Stomach (tissue), 9 donors: ENCODE measurements around the gene SUCO. TPM values are rescaled to one million over a fixed set of nuclear protein-coding genes. Genes with fewer than 3 reads are reported as not detected.
A peak's percentile ranks its signal among the peaks of the same experiment; 100 is the strongest.

Experiments
- DNase-seq, 2 donors: peaks; one replicate each; pipeline versions ENCODE4 v3.0.0 to v3.0.0-alpha.2; 2013 to 2019
- H3K27ac ChIP-seq, 5 donors: fragments of 200-600 bp in 4 of 5; sonication (generic) in 4 of 5; one replicate each; pipeline ENCODE4 v1.5.1; 2013 to 2019; ENCODE audit warnings: mild to moderate bottlenecking in 1 of 5, moderate library complexity in 1 of 5
- H3K27me3 ChIP-seq, 3 donors: fragments of 200-600 bp; sonication (generic); one replicate each; pipeline ENCODE4 v1.5.1; 2017 to 2019; ENCODE audit warnings: mixed run types in 1 of 3
- H3K36me3 ChIP-seq, 4 donors: fragments of 200-600 bp; sonication (generic); 1 replicate in 3 of 4; 2 replicates in 1 of 4; pipeline ENCODE4 v1.5.1; 2016 to 2019
- H3K4me1 ChIP-seq, 4 donors: fragments of 200-600 bp; sonication (generic); one replicate each; pipeline ENCODE4 v1.5.1; 2016 to 2019
- H3K4me3 ChIP-seq, 4 donors: fragments of 200-600 bp; sonication (generic) in 3 of 4; one replicate each; pipeline ENCODE4 v1.5.1; 2016 to 2019; ENCODE audit warnings: mild to moderate bottlenecking in 1 of 4
- H3K9me3 ChIP-seq, 4 donors: fragments of 200-600 bp; sonication (generic); one replicate each; pipeline ENCODE4 v1.5.1; 2016 to 2019
- CTCF ChIP-seq, 7 experiments: fragments of 450-650 bp in 4 of 7; fragments of 200-600 bp in 3 of 7; sonication (generic) in 3 of 7; IDR thresholded peaks; one replicate each; pipeline ENCODE4 v1.5.1; 2016 to 2019; ENCODE audit warnings: antibody characterized with exemption in 7 of 7, control low read depth in 2 of 7, mild to moderate bottlenecking in 1 of 7
- EP300 ChIP-seq: sonication (generic); formaldehyde crosslinking; IDR thresholded peaks from one replicate; pipeline ENCODE4 v1.6.1; 2017; ENCODE audit warnings: antibody characterized with exemption
- POLR2A ChIP-seq, 4 donors: fragments of 450-650 bp; IDR thresholded peaks; one replicate each; pipeline ENCODE4 v1.6.1; 2016; ENCODE audit warnings: antibody characterized with exemption in 4 of 4, control low read depth in 2 of 4, mild to moderate bottlenecking in 1 of 4, moderate library complexity in 1 of 4
- POLR2AphosphoS5 ChIP-seq, 3 donors: sonication (generic); formaldehyde crosslinking; IDR thresholded peaks; one replicate each; pipeline ENCODE4 v1.6.1; 2016; ENCODE audit warnings: antibody characterized with exemption in 3 of 3
- WGBS, 5 donors: extraction: QIAGEN DNeasy Blood & Tissue Kit in 3 of 5; methylation state at CpG; one replicate each; pipeline versions ENCODE4 v1.1.5 to v1.1.7; 2013 to 2018; 5-methylcytosine and 5-hydroxymethylcytosine counted together
- intact Hi-C: fragments of 100-400 bp; cut with DNase I; formaldehyde crosslinking; loops from one replicate; pipeline ENCODE4 v1.15.1; 2023; ENCODE audit warnings: low total_unique reads
- polyA plus RNA-seq, 3 donors: library from polyadenylated mRNA; stranded (reverse); fragments of 200-250 nt; gene quantifications; one replicate each; pipeline ENCODE4 v1.2.3, GENCODE V29; 2013
- total RNA-seq, 5 donors: library from RNA; depleted of rRNA; stranded (reverse); fragments of >200 nt; gene quantifications; one replicate each; pipeline versions ENCODE4 v1.1.0 to v1.2.3, GENCODE V29; 2014 to 2016
- donor health status: healthy with polysubstance abuse.
- donor health status: Bipolar disorder and iron deficiency.
- donor health status: healthy.

SUCO gene
- total and polyA plus RNA-seq, 8 donors = 4.9 to 83.7 (median 15.8) TPM

GRCh38 chr1:172609528-172609927, 76.6 kb downstream of the SUCO start:
- Histone ChIP-seq H3K27ac (no peak overlapping the region), H3K4me3 (no peak overlapping the region), H3K36me3 (peaks cover 7 to 35% (median 30%) of the 10 kb centered on the region in 4 donors), H3K9me3 (no peaks in the 10 kb centered on the region), H3K27me3 (no peaks in the 10 kb centered on the region), H3K4me1 (peaks cover 0 to 8% (median 0%) of the 10 kb centered on the region in 4 donors)
- TF ChIP-seq CTCF (IDR thresholded peaks at IDR 0.05) = peak in 2 of 7 experiments; percentile 7 to 20
- TF ChIP-seq POLR2A (IDR thresholded peaks at IDR 0.05) = no peak
- intact Hi-C loops = no loop called here
- peak in 1 of 2 donors; percentile 28 for DNase-seq
- WGBS, 5 donors = 83 to 89% (median 88%) methylated on average over 3 of the region's 3 CpGs

GRCh38 chr1:172612478-172612877, 79.5 kb downstream of the SUCO start:
- no peak for DNase-seq
- Histone ChIP-seq H3K27me3 (no peaks in the 10 kb centered on the region), H3K4me1 (peaks cover 0 to 8% (median 0%) of the 10 kb centered on the region in 4 donors), H3K27ac (no peak overlapping the region), H3K4me3 (no peak overlapping the region), H3K9me3 (peaks cover 0 to 16% (median 10%) of the 10 kb centered on the region in 4 donors), H3K36me3 (peaks cover 7 to 31% (median 26%) of the 10 kb centered on the region in 4 donors)
- 61 to 98% (median 91%) methylated on average over 2 of the region's 2 CpGs for WGBS, 5 donors
- intact Hi-C loops = no loop called here
- TF ChIP-seq POLR2AphosphoS5 (IDR thresholded peaks at IDR 0.05) = no peak
- TF ChIP-seq POLR2A (IDR thresholded peaks at IDR 0.05) = no peak
- TF ChIP-seq EP300 = no peak
- no peak for TF ChIP-seq CTCF (IDR thresholded peaks at IDR 0.05)

- Histone ChIP-seq H3K36me3 (peaks cover 7 to 31% (median 26%) of the 10 kb centered on the region in 4 donors), H3K9me3 (peaks cover 0 to 21% (median 10%) of the 10 kb centered on the region in 4 donors), H3K27ac (no peak overlapping the region), H3K4me1 (peaks cover 0 to 6% (median 0%) of the 10 kb centered on the region in 4 donors), H3K4me3 (no peak overlapping the region), H3K27me3 (no peaks in the 10 kb centered on the region)
- DNase-seq = no peak
- WGBS, 5 donors = 82 to 96% (median 91%) methylated on average over 2 of the region's 2 CpGs
- TF ChIP-seq EP300 (no peak), POLR2A (IDR thresholded peaks at IDR 0.05) (no peak), CTCF (IDR thresholded peaks at IDR 0.05) (no peak), POLR2AphosphoS5 (IDR thresholded peaks at IDR 0.05) (no peak)
- intact Hi-C loops = no loop called here
Observed at GRCh38 chr1:172613294-172613693, 80.3 kb downstream of the SUCO start.

GRCh38 chr1:172616195-172616594, 83.2 kb downstream of the SUCO start:
- intact Hi-C loops = no loop called here
- no peak overlapping the region for H3K4me3 ChIP-seq
- TF ChIP-seq POLR2A (IDR thresholded peaks at IDR 0.05) (no peak), EP300 (no peak), POLR2AphosphoS5 (IDR thresholded peaks at IDR 0.05) (no peak), CTCF (IDR thresholded peaks at IDR 0.05) (no peak)
- no peaks in the 10 kb centered on the region for H3K27me3 ChIP-seq
- 59 to 75% (median 65%) methylated on average over 1 of the region's 1 CpG for WGBS, 5 donors
- no peaks in the 10 kb centered on the region for H3K4me1 ChIP-seq
- peaks cover 0 to 8% (median 6%) of the 10 kb centered on the region in 4 donors for H3K36me3 ChIP-seq
- H3K9me3 ChIP-seq = peaks cover 8 to 48% (median 30%) of the 10 kb centered on the region in 4 donors
- H3K27ac ChIP-seq = no peak overlapping the region
- no peak for DNase-seq
